Stimulated activated CD8-positive, alpha-beta memory T cell treated with anti-CD3 and anti-CD28 coated beads, Interleukin-12 subunit alpha, Interleukin-12 subunit beta, amount 100 ng/mL, for 1 hour (primary cell): ENCODE measurements around the gene TYK2.
"Not testable (repeated sequence)": the region's sequence is repeated elsewhere in the genome, so short reads cannot be mapped to it uniquely, and the experiment has no call there.

ENCODE experiments used
- DNase-seq: peaks from one replicate; pipeline ENCODE4 v3.0.0-alpha.2; 2020; ENCODE audit warnings: low read depth

TYK2 gene

GRCh38 chr19:10372690-10373089 lies 7.7 kb downstream of the TYK2 start:
- no peak for DNase-seq

GRCh38 chr19:10368101-10368803 lies 12.1 kb downstream of the TYK2 start:
- no peak for DNase-seq

- not testable (repeated sequence) for DNase-seq
Observed at GRCh38 chr19:10366950-10367512, 13.3 kb downstream of the TYK2 start.

GRCh38 chr19:10365518-10365917 lies 14.9 kb downstream of the TYK2 start:
- DNase-seq: no peak

DNA sequence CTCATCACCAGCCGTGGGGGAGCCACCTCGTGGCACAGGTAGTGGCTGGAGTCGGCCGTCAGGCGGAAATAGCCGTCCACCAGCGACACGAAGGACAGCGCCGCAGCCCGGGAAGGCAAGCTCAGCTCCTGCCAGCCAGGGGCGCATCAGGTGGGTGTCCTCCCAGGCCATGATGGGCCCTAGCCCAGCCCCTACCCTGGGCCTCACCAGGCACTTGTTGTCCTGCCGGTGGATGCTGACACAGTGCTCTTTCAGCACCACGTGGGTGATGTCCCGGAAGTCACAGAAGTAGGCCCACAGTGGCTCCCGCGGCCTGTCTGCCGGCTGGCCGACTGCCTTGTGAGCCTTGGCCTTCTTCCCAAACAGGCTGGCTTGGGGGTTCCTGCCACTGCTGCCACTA lies 15.7 kb downstream of the TYK2 start:
- no peak for DNase-seq

DNA sequence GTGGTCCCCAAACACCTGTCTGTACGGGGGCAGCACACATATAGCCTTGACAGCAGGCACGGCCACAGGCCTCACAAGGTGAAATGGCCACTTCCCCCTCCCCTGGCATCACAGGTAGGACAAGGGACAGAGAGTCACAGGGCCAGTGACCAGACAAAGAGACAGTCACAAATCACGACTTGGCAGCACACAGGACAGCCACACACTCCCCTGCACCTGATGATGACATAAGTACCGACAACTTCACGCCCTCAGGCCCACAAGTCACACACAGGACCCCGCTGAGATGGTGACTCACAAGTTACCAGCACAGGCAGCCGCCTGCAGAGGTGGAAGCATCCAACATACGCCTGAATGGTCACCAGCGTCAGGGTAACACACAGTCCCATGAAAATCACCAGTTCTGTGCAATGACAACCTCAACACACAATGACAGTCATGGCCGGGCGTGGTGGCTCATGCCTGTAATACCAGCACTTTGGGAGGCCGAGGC lies 16.5 kb downstream of the TYK2 start:
- DNase-seq: no peak

GRCh38 chr19:10362259-10362658 lies 18.1 kb downstream of the TYK2 start:
- no peak for DNase-seq

GRCh38 chr19:10361569-10362011 lies 18.8 kb downstream of the TYK2 start:
- DNase-seq: no peak

- DNase-seq: no peak
Observed at GRCh38 chr19:10356431-10356830, 23.9 kb downstream of the TYK2 start.

DNA sequence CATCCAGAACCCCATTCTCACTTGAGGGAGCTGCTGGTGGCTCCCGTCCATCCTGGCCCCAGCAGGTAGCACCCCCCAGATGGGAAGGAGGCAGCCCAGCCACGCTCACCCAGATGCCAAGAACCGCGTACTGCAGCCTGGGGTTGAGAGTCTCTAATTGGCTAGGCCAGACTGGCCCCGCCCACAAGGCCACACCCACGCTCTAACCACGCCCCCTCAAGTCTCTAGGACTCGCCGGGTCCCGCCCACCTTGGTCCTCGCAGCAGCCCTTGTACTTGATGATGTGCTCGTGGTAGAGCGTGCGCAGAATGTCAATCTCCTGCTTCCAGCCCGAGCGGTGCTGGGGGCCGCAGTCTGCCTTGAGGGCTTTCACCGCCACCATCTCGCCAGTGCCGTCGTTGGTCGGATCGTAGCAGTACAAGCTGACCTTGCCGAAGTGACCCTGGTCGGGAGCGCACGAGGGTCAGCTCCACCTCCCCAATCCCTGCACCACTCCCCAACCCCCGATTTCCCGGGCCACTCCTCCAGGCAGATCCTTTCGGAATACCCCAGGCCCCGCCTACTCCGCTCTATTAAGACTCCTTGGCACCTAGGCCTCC lies 26.5 kb downstream of the TYK2 start:
- no peak for DNase-seq

DNA sequence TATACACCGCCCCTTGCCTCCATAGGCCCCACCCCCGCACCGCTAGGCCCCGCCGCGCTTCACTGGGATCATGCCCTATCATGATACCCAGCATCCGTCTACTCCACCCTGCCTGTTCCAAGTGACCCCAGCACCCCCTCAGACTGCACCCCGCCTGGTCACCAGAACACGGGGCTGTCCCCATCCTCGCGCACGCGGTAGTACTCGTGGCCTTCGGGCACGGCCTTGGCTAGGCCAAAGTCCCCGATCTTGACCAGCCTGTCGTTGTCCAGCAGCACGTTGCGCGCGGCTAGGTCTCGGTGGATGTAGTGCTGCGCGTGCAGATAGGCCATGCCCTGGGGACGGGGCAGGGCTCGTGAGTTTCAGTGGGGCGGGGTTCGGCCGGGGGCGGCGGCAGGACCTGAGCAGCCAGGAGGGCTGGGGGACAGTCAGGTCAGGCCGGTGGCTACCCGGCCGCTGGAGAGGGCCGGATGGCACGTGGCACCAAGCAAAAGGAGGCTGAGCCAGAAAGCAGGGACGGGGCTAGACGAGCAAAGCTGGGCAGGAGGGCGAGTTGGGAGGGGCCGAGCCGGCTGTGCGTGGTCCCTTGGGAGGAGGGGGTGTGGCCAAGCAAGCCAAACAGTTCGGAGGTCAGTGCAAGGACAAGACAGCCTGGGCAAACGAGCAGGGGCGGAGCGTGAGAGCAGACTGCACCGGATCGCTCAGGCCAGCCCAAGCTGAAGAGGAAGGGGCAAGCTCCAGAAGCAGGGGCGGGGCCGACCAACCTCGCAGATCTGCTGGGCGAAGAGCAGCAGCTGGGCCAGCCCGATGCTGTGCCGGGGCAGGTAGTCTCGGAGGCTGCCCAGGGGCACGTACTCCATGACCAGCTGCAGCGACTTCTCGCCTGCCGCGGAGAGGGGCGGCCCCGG lies 27.4 kb downstream of the TYK2 start:
- no peak for DNase-seq

DNA sequence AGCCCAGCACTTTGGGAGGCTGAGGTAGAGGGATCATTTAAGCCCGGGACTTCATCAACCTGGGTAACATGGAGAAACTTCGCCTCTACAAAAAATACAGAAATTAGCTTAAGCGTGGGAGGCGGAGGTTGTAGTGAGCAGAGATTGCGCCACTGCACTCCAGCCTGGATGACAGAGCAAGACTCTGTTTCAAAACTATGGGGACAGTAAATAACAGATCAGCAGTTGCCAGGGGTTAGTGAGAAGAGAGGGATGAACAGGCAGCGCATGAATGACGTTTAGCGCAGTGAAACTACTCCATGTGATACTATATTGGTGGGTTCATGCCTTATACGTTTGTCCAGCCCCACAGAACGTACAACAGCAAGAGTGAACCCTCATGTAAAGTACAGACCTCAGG lies 33.9 kb downstream of the TYK2 start:
- no peak for DNase-seq

DNA sequence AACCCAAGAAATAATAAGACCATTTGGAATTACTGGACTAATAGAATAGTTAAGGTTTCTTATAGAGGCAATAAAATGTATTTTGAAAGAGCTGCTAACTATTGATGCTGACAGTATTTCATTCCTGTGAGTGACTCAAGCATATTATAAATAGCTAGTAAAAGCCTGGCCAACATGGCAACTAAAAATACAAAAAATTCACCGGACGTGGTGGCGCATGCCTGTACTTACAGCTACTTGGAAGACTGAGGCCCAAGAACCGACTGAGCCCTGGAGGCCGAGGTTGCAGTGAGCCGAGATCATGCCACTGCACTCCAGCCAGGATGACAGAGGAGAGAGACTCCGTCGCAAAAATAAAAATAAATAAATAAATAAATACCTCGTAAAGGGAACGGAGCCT lies 35.6 kb downstream of the TYK2 start:
- no peak for DNase-seq

DNA sequence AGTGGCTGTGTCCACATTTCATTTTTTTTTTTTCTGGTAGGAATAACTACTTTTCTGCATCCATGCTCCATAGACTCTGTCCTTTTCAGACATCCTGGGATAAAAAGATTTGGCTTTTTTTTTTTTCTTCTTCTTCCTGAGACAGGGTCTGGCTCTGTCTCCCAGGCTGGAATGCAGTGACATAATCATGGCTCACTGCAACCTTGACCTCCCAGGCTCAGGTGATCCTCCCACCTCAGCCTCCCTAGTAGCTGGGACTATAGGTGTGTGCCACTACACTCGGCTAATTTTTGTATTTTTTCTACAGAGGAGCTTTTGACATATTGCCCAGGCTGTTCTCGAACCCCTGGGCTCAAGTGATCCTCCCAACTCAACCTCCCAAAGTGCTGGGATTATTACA lies 36.9 kb downstream of the TYK2 start:
- no peak for DNase-seq

GRCh38 chr19:10339977-10340376 lies 40.4 kb downstream of the TYK2 start:
- no peak for DNase-seq

DNA sequence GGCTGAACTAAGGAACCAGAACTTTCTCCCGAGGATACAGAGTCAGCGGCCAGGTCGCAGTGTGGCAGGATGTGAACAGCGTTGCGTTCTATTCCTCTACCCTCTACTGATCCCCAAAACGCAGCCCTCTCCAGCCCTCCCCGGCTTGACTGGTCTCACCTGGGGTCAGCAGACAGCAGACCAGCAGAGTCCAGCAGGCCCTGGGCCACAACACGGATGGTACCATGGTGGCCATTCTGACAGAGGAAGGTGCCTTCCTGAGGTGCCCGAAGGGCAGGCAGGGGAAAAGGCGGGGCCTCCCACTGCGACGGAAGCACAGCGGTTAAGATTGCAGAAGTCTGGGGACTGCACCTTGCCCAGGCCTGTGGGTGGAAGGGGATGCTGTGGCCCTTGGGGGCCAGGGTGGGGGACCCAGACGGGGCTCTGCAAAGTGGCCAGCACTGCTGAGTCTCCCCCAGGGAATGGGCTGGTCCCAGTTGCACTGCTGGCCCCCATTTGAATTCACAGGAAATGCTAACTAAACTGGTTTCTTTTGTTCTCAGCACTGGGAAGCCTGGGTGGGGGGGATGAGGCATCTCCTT lies 40.9 kb downstream of the TYK2 start, which contains the start of gene ICAM3:
ICAM3 (minus strand) TSS at position 245 of the 581 bp plus-strand sequence; CDS start at position 235, 10 bp downstream.
- peak; percentile 43 for DNase-seq

- DNase-seq: no peak
Observed at GRCh38 chr19:10338940-10339339, 41.4 kb downstream of the TYK2 start.

- DNase-seq: not testable (repeated sequence)
Observed at GRCh38 chr19:10336725-10337124, 43.6 kb downstream of the TYK2 start.

DNA sequence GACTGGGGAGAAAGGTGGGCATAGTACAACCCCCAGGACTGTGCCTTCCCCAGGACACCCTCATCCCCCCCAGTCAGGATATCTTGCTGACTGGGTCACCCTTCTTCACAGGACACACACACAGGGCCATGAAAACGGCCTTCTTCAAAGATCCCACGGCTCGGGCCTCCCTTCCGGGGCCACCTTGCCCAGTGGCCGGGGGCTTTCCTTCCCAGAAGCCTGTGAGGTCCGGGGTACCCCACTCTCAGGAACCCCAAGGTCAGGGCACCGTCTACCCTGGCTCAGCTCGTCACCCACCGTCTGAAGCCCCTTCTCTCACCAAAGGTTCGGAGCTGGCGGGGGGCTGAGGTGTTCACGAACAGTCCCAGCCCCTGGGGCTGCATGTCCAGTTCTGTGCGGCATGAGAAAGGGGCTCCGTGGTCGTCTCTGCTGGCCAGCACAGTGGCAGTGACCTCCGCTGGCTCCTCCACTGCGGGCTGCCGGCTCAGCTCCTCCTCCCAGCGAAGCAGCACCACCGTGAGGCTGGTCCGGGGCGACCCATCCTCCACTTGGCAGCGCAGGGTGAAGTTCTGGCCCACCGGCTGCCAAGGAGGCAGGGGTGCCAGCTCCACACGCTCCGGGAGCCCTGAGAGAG lies 44.9 kb downstream of the TYK2 start:
- no peak for DNase-seq

DNA sequence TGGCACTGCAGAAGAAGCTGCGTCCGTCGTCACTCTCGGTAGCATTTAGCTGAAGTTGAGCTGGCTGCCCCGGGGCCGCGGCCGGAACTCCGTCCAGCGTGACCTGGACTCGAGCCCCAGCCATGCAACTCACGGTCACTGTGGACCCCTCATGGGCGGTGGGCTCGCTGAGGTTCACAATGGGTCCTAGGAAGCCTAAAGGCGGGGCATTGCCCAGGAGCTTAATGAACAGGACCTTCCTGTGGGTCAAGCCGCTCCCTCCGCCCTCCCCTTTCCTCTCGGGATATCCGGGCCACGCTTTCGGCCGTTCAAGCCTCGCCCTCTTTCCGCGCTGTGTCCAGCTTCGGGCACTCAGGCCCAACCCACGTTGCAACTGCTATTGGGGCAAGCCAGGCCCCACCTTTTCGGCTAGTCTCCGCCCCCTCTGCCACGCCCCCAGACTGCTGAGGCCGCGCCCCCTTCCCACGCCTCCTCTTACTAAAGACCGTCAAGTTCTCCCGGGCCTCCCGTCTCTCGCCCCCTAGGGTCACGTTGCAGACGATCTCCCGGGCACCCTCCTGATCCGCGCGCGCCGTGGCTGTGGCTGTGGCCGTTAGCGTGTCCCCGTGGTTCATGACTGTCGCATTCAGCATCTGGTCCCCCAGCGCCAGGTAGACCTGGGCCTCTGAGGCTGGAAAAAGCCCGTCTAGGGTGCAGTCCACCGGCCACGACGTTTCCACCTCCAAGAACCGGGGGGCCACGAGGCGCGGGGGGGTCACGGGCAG lies 45.6 kb downstream of the TYK2 start:
- no peak for DNase-seq
